ENCODE data around the gene FEN1.

Gene FEN1

DNA sequence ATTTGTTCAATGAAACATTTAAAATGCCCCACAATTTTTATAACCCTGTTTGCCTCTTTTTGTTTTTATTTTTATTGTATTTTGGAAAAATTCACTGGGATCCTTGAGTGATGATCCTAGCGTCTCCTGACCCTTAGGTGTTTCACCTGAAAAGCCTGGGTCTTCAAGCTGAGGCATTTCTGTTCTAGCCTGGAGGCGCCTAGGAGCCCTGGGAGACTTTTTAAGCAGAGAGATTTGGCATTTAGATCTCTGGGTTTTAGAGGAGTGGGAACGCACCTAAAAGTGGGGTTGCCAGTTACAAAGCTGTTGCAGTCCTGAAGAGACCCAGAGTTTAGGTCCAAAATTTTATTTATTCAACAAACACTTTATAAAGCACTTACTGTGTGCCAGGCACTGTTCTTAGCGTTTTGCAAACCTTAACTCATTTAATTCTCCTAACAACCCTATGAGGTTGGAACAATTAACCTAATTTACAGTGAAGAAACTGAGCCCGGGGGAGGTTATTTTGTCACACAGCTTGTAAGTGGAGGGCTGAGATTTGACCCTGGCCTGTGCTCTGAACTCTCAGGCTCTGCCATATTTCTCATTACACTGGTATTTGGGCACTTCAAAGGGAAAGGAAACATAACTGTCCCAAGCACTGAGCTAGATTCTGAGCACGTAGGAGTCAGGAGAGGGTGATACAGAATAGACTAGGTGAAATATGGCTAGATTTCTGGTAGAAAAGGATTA is 24.9 kb downstream of the FEN1 start:
- no peak for DNase-seq (ENCODE audit: low read depth in 2 of 2)

GRCh38 chr11:61820174-61820573 is 27.5 kb downstream of the FEN1 start:
- DNase-seq (ENCODE audit: low read depth in 2 of 2): no peak

GRCh38 chr11:61826930-61827570 is 34.3 kb downstream of the FEN1 start:
- DNase-seq (ENCODE audit: low read depth in 2 of 2): no peak

- peak; percentile 43 to 68 for DNase-seq (ENCODE audit: low read depth in 2 of 2)
Observed at GRCh38 chr11:61827571-61828378, 35.1 kb downstream of the FEN1 start, which contains the start of gene FADS2. Gene FADS2 (plus strand): TSS chr11:61828300. CDS start chr11:61828391, 91 bp downstream.

DNA sequence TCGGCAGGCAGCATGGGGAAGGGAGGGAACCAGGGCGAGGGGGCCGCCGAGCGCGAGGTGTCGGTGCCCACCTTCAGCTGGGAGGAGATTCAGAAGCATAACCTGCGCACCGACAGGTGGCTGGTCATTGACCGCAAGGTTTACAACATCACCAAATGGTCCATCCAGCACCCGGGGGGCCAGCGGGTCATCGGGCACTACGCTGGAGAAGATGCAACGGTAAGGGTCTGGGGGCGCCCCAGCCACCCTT is 35.6 kb downstream of the FEN1 start:
- no peak for DNase-seq (ENCODE audit: low read depth in 2 of 2)

GRCh38 chr11:61828629-61829407 is 36.1 kb downstream of the FEN1 start:
- no peak for DNase-seq (ENCODE audit: low read depth in 2 of 2)

DNA sequence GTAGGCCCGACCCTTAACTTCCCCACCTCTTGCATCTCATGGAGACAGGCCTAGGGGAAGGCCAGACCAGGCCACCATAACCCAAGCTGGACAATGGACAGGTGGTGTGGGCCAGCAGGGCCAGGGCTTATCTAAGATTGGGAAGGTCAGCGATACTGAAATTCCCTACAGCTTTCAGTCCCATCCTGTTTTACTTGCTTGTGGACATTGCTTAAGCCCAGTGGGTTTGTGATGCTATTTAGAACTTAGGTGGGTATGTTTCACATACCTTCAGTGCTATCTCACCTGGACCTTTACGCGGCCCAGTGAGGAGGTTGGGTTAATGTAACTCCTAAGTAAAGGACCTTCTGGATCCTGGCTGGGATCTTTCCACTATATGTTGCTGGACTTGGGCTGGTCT is 37.1 kb downstream of the FEN1 start:
- DNase-seq (ENCODE audit: low read depth in 2 of 2): no peak

DNA sequence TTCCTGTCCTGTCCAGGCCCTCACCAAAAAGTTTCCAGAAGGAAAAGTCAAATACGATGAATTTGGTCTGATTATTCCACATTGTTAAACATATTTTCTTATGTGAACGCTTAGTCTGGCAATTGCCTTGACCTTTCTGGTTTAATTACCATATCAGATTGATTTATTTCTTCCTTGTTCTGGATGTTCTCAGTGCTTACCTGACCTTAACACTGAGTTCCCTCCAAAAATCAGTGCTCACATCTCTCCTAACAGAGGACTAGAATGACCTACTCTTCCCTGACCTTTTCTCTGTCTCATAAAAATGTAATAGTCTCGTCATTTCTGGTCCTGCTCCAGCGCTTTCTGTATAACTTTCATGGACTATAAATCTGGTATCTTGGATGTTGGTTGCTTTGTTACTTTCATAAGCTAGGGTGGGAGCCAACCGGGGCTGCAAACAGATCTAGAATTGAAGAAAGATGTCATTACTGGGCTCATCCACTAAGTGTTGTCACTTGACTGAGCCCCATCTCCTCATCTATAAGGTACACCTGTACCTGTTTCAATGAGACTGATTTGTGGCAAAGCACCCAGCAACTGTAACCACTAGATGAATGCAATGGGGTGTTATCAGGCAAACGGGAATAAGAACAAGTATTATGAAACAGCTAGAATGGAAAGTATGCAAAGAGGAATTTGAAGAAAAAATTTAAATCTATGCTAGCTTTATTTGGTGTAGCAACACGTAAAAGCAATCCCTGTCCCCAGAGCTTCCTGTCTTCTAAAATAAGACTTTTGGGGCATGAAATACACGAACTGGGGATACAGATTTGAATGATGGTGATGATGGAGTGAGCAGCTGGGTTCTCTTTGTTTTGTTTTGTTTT is 37.8 kb downstream of the FEN1 start:
- no peak for DNase-seq (ENCODE audit: low read depth in 2 of 2)

- no peak for DNase-seq (ENCODE audit: low read depth in 2 of 2)
Observed at GRCh38 chr11:61832207-61832606, 39.5 kb downstream of the FEN1 start.

DNA sequence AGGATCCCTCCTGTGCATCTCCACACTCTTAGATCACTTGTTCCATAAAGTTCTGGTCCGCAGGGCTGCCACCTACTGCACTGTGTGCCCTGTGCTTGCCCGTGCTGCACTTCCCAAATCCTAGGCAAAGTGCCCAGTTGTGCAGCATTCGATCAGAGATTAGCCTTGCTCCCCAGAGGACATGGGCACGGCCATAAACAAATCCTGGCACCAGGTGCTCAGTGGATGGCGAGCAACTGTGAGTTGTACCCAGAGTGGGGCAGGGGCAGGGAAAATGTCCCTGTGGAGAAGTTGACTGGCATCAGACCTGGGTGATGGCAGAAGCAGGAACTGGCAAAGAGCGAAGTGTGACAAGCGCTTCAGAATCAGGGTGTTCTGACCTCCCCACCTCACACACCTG is 40.0 kb downstream of the FEN1 start:
- DNase-seq (ENCODE audit: low read depth in 2 of 2): no peak

- DNase-seq (ENCODE audit: low read depth in 2 of 2): no peak
Observed at GRCh38 chr11:61833471-61833870, 40.8 kb downstream of the FEN1 start.

GRCh38 chr11:61833926-61834277 is 41.2 kb downstream of the FEN1 start:
- no peak for DNase-seq (ENCODE audit: low read depth in 2 of 2)

DNA sequence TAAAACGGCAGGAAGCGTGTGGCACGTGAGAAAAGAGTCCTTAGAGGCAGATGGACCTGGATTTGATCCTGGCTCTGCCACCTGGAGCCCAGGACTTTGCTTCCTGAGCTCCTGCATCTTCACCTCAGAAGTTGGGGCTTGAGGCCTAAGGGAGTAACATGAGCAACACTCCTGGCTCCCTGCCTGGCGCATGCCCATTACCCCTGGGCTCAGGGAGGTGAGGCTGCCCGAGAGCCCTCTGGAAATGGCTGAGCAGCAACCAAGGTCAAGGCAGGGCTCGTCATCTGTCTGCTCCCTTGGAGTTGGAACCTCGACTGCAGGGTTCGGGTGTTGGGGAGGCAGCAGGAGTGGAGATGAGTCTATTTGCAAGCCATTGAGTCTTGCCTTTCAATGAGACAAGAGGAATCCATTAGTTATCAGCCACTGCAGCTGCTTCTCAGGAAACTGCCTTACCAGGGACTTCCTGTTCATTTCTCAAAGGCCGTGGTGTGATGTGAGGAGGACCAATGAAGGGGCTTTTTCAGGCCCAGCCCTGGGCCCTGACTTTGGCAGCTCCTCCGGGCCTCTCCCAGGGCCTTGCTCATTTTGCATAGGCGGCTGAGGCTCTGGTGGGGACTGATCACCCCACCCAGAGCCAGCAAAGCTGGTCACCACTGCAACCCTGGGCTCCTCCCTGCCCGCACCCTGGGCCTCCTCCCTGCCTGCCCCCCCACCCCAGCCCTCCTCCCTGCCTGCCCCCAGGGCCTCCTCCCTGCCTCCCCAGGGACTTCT is 41.8 kb downstream of the FEN1 start:
- DNase-seq (ENCODE audit: low read depth in 2 of 2): peak; percentile 34 to 40

- no peak for DNase-seq (ENCODE audit: low read depth in 2 of 2)
Observed at GRCh38 chr11:61836193-61836592, 43.5 kb downstream of the FEN1 start.

DNA sequence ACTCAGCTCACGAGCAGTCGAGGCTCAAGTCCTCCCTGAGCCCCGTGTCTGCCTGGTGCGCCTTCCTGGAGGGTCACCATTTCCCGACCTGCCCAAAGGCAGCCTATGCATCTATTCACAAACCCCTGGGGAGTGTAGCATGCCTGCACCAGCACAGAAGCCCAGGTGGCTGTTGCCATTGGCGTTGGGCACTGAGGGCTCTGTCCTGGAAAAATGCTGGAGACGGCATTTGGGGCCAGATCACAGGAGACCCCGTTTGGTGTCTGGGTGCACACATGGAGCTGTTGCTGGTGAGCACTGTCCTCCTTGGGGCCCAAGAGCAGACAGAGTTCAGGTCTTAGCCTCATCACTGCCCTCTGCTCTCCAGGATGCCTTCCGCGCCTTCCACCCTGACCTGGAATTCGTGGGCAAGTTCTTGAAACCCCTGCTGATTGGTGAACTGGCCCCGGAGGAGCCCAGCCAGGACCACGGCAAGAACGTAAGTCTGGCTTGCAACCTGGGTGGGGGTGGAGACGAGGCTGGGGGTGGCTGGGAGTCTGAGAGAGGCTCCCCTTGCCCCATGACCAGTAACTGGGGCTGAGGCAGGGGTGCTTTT is 44.8 kb downstream of the FEN1 start:
- DNase-seq (ENCODE audit: low read depth in 2 of 2): no peak

DNA sequence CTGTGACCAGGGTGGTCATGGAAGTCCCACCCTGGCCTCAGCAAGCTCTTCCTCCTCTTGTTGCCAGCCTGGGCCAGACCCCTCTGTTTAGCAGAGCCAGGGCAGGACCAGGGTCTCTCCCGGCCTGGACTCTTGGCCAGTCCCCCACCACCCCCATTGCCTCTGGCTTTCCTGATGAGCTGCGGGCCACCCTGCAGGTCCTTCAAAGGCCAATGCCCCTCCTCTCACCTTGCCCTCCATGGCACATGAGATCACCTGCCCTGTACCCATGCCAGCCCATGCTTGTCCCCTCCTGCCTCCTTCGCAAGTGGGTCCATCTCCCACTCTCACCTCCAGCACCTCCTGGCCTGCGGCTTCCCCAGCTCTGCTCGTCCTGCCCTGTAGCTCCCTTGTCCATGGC is 45.8 kb downstream of the FEN1 start:
- DNase-seq (ENCODE audit: low read depth in 2 of 2): no peak

GRCh38 chr11:61838921-61839320 is 46.2 kb downstream of the FEN1 start:
- DNase-seq (ENCODE audit: low read depth in 2 of 2): no peak

GRCh38 chr11:61839742-61840141 is 47.0 kb downstream of the FEN1 start:
- no peak for DNase-seq (ENCODE audit: low read depth in 2 of 2)

DNA sequence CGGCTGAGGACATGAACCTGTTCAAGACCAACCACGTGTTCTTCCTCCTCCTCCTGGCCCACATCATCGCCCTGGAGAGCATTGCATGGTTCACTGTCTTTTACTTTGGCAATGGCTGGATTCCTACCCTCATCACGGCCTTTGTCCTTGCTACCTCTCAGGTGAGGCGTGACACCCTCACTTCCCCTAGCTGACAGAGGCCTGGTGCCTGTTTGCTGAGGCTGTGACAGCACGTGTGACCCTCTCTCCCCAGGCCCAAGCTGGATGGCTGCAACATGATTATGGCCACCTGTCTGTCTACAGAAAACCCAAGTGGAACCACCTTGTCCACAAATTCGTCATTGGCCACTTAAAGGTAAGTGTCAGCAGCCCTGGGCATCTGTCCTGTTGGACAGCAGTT is 47.7 kb downstream of the FEN1 start:
- DNase-seq (ENCODE audit: low read depth in 2 of 2): no peak
